Spleen (tissue), 7 donors: Measurements from ENCODE around the gene TCP11L2.

Source experiments
- CTCF ChIP-seq, 11 experiments: fragments of 200-600 bp in 7 of 11; fragments of 450-650 bp in 4 of 11; sonication (generic) in 4 of 11; IDR thresholded peaks in 8 of 11; conservative IDR thresholded peaks in 3 of 11; 1 replicate in 7 of 11; 2 replicates in 4 of 11; pipeline versions ENCODE4 v1.4.0 to v1.8.0; 2016 to 2021; ENCODE audit warnings: antibody characterized with exemption in 11 of 11, inconsistent platforms in 4 of 11, mild to moderate bottlenecking in 1 of 11
- POLR2A ChIP-seq, 3 donors: fragments of 450-650 bp; IDR thresholded peaks; one replicate each; pipeline ENCODE4 v1.5.1; 2017; ENCODE audit warnings: antibody characterized with exemption in 3 of 3, mild to moderate bottlenecking in 1 of 3
- donor health status: DM: no; HTN: no; CAD: no; lungs with moderate emphysema.
- donor health status: DM: no; HTN: no; CAD: no.
- donor health status: DM: no; HTN: no; CAD: no.

- TF ChIP-seq CTCF (IDR thresholded peaks at IDR 0.05 in 8 of 11, conservative IDR thresholded peaks at IDR 0.05 in 3 of 11) (no peak), POLR2A (IDR thresholded peaks at IDR 0.05) (no peak)
These were observed 85.4 kb downstream of the TCP11L2 start for GRCh38 chr12:106387848-106388377.
